HG02610 (cell line): Measurements from ENCODE around the gene DHRS7B.

ENCODE experiments used
- ATAC-seq: cut with Tn5 transposase; IDR thresholded peaks from one replicate; pipeline ENCODE4 v1.9.1; 2021; ENCODE audit warnings: mild to moderate bottlenecking, moderate library complexity; ENCODE audit not compliant: unreplicated experiment

DHRS7B gene

GRCh38 chr17:21149621-21150020 lies 22.9 kb downstream of the DHRS7B start:
- ATAC-seq, result no peak

GRCh38 chr17:21152731-21153130 lies 26.0 kb downstream of the DHRS7B start:
- no peak for ATAC-seq

GRCh38 chr17:21157586-21158370 lies 31.0 kb downstream of the DHRS7B start:
- peak; percentile 55 for ATAC-seq

GRCh38 chr17:21160401-21160800 lies 33.6 kb downstream of the DHRS7B start:
- no peak for ATAC-seq

- ATAC-seq, result no peak
Measured at GRCh38 chr17:21161498-21162393, 35.0 kb downstream of the DHRS7B start.

GRCh38 chr17:21162394-21162775 lies 35.6 kb downstream of the DHRS7B start:
- ATAC-seq, result no peak

GRCh38 chr17:21163101-21163500 lies 36.3 kb downstream of the DHRS7B start:
- no peak for ATAC-seq

- ATAC-seq, result no peak
Measured at GRCh38 chr17:21164216-21164615, 37.5 kb downstream of the DHRS7B start.

- no peak for ATAC-seq
Measured at GRCh38 chr17:21164620-21165019, 37.9 kb downstream of the DHRS7B start.

- ATAC-seq, result no peak
Measured at GRCh38 chr17:21165922-21166594, 39.3 kb downstream of the DHRS7B start.

- ATAC-seq, result no peak
Measured at GRCh38 chr17:21166595-21167210, 39.9 kb downstream of the DHRS7B start.

GRCh38 chr17:21167303-21167702 lies 40.5 kb downstream of the DHRS7B start:
- no peak for ATAC-seq

GRCh38 chr17:21168555-21168865 lies 41.7 kb downstream of the DHRS7B start:
- ATAC-seq, result no peak

- no peak for ATAC-seq
Measured at GRCh38 chr17:21169496-21169895, 42.7 kb downstream of the DHRS7B start.

GRCh38 chr17:21170809-21171208 lies 44.0 kb downstream of the DHRS7B start:
- no peak for ATAC-seq

- peak; percentile 84 for ATAC-seq
Measured at GRCh38 chr17:21171309-21171922, 44.7 kb downstream of the DHRS7B start.

GRCh38 chr17:21171970-21172510 lies 45.3 kb downstream of the DHRS7B start:
- ATAC-seq, result no peak

- no peak for ATAC-seq
Measured at GRCh38 chr17:21172846-21173245, 46.1 kb downstream of the DHRS7B start.

GRCh38 chr17:21173543-21173942 lies 46.8 kb downstream of the DHRS7B start:
- no peak for ATAC-seq

GRCh38 chr17:21174186-21174585 lies 47.4 kb downstream of the DHRS7B start:
- ATAC-seq, result no peak
